HG03135 (cell line): ENCODE data around the gene TRAPPC5.

Experiments used
- ATAC-seq: cut with Tn5 transposase; IDR thresholded peaks from one replicate; pipeline ENCODE4 v1.9.1; 2021; ENCODE audit warnings: mild to moderate bottlenecking, moderate library complexity; ENCODE audit not compliant: unreplicated experiment

TRAPPC5 gene

DNA sequence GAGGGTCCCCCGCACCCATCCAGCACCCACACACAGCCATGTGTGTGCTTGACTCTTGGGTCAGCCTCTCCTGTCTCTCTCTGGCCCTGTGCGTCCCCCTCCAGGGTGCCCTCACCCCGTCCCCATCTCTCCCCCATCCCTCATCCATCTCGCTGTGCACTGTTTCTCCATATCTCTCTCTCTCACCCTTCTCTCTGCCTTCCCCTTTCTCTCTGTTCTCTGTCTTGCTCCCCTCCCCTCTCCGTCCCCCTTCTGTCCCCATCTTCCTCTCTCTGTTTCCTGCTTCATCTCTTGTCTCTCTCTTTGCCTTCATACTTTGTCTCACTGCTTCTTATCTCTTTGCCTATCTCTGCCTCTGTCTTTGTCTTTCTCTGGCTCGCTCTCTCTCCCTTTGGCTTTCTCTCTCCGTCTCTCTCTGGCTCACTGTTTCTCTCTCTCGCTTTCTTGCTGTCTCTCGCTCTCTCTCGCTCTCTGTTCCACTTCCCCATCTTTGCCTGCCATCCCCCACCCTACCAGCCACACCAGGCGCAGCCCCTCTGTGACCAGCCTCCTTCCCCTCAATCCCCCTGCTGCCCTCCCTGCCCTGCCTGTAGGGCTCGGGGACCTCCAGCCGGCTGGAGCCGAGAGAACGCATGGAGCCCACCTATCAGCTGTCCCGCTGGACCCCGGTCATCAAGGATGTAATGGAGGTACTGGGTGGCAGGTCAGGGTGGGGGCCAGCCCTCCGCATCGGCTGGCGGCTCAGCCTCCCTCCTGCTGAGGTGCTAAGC, 34.8 kb upstream of the TRAPPC5 start:
- no peak for ATAC-seq

DNA sequence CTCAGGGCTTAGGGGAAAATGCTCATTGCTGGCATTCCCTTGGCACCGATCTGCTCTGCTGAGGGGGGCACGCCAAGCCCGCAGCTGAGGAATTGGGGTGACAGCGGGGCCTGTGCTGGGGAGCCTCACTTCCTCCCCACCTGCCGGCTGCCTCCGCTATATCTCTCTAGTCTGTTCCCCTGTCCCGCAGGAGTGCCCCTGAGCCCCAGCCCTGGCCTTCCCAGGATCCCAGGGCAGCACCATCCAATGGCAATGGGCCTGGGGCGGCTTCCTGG, 34.3 kb upstream of the TRAPPC5 start:
- no peak for ATAC-seq

DNA sequence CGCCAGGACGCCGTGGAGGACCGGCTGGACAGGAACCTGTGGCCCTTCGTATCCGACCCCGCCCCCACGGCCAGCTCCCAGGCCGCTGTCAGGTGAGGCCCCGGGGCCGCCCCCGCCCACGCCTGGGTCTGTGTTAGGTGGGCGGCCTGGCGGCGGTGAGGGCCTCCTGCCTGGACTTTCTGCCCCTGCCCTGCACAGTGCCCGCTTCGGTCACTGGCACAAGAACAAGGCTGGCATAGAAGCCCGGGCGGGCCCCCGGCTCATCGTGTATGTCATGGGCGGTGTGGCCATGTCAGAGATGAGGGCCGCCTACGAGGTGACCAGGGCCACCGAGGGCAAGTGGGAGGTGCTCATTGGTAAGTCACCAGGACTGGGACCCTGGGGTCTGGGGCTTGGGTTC, 33.5 kb upstream of the TRAPPC5 start:
- ATAC-seq, result no peak

DNA sequence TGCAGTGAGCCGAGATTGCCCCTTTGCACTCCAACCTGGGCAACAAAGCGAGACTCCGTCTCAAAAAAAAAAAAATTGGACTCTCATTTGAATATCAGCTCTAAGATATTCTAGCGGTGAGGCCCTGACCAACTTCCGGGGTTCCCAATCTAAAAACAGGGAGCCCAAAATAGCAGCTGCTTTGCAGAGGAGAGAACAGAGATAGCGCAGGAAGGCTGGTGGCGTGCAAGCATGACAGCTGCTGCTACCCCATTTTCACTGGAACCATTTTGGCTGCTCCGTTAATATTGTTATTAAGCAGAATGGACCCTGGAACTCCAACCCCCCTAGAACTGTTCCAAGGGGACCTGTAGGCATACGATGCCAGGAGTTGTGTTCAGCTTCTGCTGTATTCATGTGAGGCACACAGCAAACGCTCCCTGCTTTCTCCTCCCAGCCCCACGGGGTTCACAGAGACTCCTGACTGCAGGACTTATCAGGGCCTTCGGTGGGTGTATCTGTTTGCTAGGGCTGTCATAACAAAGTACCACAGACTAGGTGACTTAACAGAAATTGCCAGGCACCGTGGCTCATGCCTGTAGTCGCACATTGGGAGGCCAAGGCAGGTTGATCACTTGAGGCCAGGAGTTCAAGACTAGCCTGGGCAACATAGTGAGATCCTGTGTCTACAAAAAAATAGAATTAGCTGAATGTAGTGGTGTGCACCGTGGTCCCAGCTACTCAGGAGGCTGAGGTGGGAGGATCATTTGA, 32.2 kb upstream of the TRAPPC5 start:
- no peak for ATAC-seq

DNA sequence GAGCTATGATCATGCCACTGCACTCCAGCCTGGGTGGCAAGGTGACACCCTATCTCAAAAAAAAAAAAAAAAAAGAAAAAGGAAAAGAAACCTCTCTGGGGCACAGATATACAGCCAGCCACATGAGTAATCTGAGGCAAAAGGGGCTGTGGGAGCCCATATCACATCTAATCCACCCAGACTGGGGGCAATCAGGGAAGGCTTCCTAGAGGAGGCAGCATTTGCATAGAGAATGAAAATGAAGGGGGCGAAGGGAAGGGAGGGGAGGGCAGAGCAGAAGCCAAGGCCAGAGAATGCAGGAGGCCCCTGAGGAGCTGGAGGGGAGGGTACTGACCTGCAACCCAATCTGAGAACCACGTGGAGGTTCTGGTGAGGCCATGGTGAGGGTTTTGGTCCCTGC, 30.5 kb upstream of the TRAPPC5 start:
- no peak for ATAC-seq

DNA sequence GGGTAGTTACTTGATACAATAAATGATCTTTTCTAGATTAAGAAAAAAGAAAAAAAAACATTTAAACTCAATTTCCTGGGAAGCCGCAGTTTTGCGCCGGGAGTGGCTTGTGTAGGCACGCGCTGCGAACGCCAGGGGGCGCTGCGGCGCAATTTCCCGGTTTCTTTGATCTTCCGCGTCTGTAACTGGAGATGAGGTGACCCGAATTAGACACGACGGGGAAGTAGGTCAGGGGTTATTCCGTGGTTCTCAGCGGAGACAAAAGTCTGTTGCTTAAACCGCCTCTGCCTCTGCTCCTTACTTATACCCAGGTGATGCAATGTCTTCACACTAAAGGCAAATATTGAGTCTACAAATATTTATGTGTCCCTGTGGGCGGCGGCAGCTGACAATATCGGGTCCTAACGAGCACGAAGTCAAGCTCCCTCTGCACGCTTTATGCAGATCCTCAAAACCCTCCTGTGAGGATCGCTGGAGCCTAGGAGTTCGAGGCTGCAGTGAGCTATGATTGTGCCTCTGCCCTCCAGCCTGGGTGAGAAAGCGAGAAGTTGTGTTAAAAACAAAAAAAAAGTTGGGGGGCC, 28.5 kb upstream of the TRAPPC5 start:
- no peak for ATAC-seq

DNA sequence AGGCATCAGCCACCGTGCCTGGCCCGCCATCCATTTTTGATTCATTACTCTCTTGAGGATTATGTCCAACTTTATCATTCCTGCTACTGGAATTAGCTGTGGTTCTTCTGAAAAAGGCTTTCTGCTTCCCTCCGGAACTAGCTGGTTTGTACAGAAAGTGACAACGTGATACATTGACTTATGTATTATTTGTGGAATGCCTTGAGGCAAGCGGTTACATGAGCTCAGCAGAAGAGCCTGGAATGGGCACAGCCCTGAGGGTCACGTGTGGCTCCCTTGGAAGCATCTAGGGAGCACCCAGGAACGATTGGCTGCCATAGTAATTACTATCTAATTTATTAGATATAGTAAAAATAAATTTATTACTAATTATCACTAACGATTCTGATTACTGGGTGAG, 26.2 kb upstream of the TRAPPC5 start:
- ATAC-seq, result no peak

DNA sequence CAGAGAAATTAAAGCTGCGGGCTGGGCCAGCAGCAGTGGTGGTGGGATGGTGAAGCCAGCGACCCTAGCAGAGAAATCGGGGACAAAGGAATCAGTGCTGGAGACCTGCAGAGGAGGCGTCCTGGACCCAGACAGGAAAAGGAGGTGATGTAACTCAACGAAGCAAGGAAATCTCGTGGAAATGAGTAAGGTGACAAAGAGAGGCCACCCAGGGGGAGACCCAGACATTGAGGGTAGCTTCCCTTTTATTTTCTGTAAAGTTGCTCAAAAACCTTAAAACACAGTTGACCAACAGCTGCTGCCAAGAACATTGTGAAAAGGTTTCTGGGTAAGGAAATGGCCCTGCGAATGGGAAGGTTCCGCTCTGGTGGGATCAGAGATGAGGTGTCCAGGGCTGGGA, 25.1 kb upstream of the TRAPPC5 start:
- ATAC-seq, result no peak

DNA sequence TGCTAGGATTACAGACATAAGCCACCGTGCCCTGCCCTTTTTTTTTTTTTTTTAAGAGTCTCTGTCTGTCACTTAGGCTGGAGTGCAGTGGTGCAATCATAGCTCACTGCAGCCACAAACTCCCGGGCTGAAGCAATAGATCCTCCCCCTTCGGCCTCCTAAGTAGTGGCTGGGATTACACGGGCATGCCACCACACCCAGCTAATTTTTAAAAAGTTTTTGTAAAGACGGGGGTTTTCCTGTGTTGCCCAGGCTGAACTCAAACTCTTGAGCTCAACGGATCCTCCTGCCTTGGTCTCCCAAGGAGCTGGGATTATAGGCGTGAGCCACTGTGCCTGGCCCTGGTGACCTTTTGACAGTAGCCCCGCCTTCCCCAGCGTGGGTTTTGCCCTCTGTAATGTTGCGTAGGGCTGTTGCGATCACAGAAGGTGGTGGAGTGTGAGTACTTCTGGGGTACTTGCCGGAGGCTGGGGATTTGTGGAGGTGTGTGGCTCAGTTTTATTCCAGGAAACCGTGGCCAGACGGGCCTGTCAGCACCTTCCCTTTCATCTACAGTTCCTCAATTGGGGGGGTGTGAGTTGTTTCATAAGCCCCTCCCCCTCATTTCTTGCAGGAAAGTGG, 23.4 kb upstream of the TRAPPC5 start:
- ATAC-seq, result no peak

DNA sequence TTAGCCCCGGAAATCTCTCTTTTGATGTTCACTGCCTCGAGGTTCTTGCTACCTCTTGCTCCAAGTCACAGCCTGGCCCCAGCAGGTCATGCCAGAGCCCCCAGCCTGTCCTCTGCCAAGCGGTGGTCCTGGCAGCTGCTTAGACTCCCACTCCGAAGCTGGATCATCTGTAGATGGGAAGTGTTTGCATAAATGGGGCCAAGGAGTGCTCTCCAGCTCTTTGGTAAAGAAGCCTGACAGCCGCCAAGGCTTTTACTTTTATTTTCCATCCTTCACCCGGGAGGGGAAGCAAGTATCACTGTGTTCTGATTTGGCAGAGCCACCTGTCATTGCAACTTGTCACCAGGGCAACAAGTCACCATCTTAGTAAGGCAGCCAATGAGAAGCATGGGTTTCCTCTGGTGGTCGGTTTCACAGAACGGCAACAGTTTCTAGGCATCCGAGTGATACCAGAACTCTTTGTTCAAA, 22.4 kb upstream of the TRAPPC5 start:
- ATAC-seq, result peak; percentile 80

DNA sequence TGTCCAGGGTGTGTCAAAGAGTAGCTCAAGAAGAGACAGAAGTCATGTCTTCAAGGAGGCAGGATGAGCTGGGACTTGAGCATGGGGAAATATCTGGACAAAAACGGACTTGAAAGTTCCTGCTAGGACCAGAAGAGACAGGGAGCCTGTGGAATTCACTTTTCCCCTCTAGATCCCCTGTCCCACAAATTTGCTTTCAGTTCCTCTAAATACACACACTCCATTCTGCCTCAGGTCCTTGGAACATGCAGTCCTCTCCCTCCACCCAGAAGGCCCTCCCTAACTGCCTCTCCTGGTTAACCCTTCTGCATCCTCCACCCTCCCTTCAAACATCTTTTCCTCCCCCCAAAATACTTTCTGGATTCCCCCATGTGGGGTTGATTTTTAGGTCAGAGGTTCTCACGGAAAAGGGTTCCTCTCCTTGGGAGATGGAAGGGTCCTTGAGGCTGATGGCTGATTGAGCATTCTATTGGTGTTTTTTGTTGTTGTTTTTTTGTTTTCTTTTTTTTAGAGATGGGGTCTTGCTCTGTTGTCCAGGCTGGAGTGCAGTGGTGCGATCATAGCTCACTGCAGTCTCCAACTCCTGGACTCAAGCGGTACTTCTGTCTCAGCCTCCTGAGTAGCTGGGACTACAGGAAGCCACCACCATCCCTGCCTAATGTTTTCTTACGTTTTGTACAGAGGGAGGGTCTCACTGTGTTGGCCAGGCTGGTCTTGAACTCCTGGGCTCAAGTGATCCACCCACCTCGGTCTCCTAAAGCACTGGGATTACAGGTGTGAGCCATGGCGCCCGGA, 18.7 kb upstream of the TRAPPC5 start:
- no peak for ATAC-seq

DNA sequence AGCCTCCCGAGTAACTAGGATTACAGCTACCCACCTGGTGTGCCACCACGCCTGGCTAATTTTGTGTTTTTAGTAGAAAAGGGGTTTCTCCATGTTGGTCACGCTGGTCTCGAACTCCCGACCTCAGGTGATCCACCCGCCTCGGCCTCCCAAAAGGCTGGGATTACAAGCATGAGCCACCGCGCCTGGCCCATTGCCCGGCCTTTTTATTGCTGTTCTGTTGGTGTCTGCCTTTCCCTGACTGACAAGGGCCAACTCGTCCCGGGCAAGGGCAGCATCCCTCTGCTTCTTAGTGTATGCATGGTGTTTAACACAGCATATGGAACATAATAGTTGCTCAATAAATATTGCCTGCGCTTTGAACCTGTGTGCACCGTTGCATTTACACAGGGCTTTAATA, 18.0 kb upstream of the TRAPPC5 start:
- no peak for ATAC-seq

DNA sequence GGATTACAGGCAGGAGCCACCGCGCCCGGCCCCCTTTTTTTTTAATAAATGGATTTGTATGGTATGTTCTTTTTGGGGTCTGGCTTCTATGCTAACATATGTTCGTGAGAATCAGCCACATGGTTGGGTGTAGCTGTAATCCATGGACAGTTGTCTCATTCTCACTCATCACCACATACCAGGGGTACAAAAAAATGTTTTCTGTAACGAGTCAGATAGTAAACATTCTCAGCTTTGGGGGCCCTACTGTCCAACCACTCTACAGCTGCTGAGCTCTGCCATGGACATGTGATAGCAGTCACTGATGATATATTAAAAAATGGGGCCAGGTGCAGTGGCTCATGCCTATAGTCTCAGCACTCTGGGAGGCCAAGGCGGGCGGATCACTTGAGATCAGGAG, 16.9 kb upstream of the TRAPPC5 start:
- ATAC-seq, result no peak

DNA sequence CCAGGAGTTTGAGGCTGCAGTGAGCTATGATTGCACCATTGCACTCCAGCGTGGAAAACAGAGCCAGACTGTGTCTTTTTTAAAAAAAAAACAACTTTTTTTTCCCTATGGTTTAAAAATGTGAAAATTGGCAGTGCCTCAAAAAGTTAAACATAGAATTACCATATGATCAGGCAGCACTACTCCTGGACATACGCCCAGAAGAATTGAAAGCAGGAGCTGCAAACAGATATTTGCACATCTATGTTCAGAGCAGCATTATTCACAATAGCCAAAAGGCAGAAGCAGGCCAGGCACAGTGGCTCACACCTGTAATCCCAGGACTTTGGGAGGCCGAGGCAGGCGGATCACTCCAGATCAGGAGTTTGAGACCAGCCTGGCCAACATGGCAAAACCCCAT, 15.6 kb upstream of the TRAPPC5 start:
- no peak for ATAC-seq

DNA sequence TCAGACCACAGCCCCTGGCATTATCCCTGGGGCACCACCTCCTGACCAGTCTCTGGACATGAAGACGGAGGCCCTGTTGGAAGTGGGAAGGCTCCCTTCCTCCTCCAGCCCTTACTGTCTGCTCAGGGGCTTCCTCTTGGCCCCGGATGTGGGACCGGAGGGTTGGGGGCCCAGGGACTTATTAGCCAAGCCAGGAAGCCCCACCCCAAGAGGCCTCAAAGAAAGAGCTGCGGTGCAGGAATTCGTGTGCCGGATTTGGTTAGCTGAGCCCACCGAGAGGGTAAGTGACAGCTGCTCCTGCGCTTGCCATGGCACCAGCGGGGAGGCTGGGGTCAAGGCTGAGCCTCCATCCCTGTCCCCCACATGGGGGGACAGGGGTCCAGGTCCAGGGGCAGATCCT, 11.8 kb upstream of the TRAPPC5 start, which contains the start of gene RETN:
Gene RETN, plus strand, starts transcription at position 208 of the 400 bp plus-strand sequence. CDS start 278 bp downstream, outside the sequence.
- ATAC-seq, result no peak

DNA sequence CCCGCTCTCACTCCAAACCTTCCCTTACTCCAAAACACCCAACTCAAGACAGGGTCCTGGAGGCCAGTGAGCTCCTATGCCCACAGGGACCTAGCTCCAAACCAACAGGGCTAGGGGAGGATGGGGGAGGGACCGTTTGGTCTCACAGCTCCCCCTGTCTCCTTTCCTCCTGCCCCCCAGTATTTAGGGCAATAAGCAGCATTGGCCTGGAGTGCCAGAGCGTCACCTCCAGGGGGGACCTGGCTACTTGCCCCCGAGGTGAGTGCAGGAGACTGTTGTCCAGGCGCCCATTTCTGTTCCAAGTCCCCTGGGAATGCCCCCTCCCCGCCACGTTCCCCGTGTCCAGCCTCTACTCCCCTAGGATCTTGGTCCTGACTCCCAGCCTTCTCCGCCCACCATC, 11.0 kb upstream of the TRAPPC5 start:
- no peak for ATAC-seq

DNA sequence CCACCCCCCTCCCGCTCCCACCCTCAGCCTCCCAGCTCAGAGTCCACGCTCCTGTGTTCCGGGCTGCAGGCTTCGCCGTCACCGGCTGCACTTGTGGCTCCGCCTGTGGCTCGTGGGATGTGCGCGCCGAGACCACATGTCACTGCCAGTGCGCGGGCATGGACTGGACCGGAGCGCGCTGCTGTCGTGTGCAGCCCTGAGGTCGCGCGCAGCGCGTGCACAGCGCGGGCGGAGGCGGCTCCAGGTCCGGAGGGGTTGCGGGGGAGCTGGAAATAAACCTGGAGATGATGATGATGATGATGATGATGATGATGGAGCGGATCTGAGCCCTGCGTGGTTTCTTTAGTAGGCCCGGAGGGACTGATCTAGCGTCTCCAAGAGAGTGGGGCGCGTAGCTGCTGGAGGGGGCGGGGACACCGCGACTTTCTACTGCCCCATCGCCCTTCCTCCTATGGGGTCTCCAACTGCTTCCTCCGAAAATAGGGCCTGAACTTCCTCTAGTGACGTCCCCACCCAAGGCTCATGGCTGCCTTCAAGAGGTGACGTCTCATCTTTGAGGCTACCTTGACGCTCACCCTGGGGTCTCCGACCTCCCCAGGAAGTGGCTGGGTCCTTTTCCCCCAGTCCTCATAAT, 10.4 kb upstream of the TRAPPC5 start:
- ATAC-seq, result no peak

DNA sequence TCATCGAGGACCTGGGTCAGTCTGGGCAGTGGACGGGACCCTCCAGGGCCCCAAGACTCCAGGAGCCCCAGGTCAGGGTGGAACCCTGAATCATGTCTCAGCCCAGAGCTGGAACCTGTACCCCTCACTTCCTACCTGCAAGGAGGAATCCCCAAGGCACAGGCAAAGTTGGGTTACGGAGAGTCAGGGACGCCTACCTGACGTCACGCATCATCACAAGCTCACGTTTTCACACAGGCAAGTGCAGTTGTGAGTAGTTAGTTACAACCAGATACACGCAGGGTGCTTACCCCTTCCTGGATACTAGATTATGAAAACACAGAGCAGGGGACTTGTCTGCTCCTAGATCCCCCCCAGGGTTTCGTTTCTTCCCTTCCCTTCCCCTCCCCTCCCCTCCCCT, 9.8 kb upstream of the TRAPPC5 start:
- no peak for ATAC-seq

DNA sequence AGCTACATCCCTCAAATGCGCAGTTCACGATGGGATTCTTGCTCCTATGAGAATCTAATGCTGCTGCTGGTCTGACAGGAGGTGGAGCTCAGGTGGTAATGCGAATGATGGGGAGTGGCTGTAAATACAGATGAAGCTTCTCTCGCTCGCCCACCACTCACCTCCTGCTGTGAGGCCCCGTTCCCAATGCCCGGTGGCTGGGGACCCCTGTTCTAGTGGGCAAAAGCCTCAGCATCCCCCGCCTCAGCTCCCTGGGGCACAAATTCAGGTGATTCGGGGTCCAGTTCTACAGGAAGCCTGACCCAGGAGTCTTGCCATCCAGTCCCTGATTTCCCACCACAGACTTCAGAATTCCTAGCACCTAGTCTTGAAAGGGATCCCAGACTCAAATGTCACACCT, 8.1 kb upstream of the TRAPPC5 start:
- ATAC-seq, result no peak
